A673 (cell line): Measurements from ENCODE around the gene MLEC. TPM values are rescaled to one million over a fixed set of nuclear protein-coding genes. Genes with fewer than 3 reads are reported as not detected.

Source experiments
- BruUV-seq: library from RNA; stranded (reverse); fragments of 400-500 nt; replicated peaks from 2 replicates; lab custom pipeline; 2021; lab: Mats Ljungman, UMichigan
- CTCF ChIA-PET: fragments of 300-600 bp; sonication (Branson Sonifier 250); formaldehyde crosslinking; loops from one replicate; lab custom pipeline; 2022; ENCODE audit warnings: antibody characterized with exemption; lab: Charles Lee
- POLR2A ChIA-PET: fragments of 300-600 bp; sonication (Branson Sonifier 250); formaldehyde crosslinking; loops from one replicate; lab custom pipeline; 2022; ENCODE audit warnings: antibody characterized with exemption; ENCODE audit not compliant: low non-redundant PET; lab: Charles Lee
- DNase-seq: peaks from one replicate; pipeline ENCODE4 v3.0.0-alpha.2; 2015; ENCODE audit warnings: low spot score
- H3K27ac ChIP-seq: fragments of 200-600 bp; sonication (generic); 2 replicates; pipeline ENCODE4 v1.5.1; 2016; ENCODE audit warnings: mixed run types, low read depth, mild to moderate bottlenecking, mixed read lengths, antibody characterized with exemption, low read length; ENCODE audit not compliant: poor library complexity, severe bottlenecking
- H3K27me3 ChIP-seq: fragments of 200-600 bp; sonication (generic); replicated peaks from 2 replicates; pipeline ENCODE4 v1.6.1; 2017; ENCODE audit warnings: mixed run types, low read depth, mild to moderate bottlenecking, mixed read lengths, antibody characterized with exemption, low read length; ENCODE audit not compliant: insufficient read depth, poor library complexity
- H3K36me3 ChIP-seq: fragments of 200-600 bp; sonication (generic); 2 replicates; pipeline ENCODE4 v1.6.1; 2016; ENCODE audit warnings: mixed run types, mild to moderate bottlenecking, mixed read lengths, antibody characterized with exemption, low read length; ENCODE audit not compliant: insufficient read depth, poor library complexity, severe bottlenecking
- H3K4me1 ChIP-seq: fragments of 200-600 bp; sonication (generic); 2 replicates; pipeline ENCODE4 v1.6.1; 2017; ENCODE audit warnings: mixed run types, mild to moderate bottlenecking, mixed read lengths, antibody characterized with exemption, low read length; ENCODE audit not compliant: insufficient read depth, poor library complexity, severe bottlenecking
- H3K4me3 ChIP-seq: fragments of 200-600 bp; sonication (generic); 2 replicates; pipeline ENCODE4 v1.5.1; 2016; ENCODE audit warnings: low read depth, mixed run types, mild to moderate bottlenecking, mixed read lengths, low read length; ENCODE audit not compliant: poor library complexity, severe bottlenecking
- H3K9me3 ChIP-seq: fragments of 200-600 bp; sonication (generic); 2 replicates; pipeline ENCODE4 v1.6.1; 2016; ENCODE audit warnings: mixed run types, low read depth, mild to moderate bottlenecking, mixed read lengths, antibody characterized with exemption, low read length; ENCODE audit not compliant: poor library complexity, severe bottlenecking
- CTCF ChIP-seq: fragments of 300-800, 200-600 bp; sonication (generic); conservative IDR thresholded peaks from 2 replicates; pipeline ENCODE4 v1.5.1; 2017; ENCODE audit warnings: low read depth, mild to moderate bottlenecking, antibody characterized with exemption, low read length, moderate library complexity, mixed read lengths
- EZH2 ChIP-seq: fragments of 200-600 bp; sonication (generic); IDR thresholded peaks from 2 replicates; pipeline ENCODE4 v1.6.1; 2017; ENCODE audit warnings: borderline replicate concordance, low read depth, mild to moderate bottlenecking, mixed read lengths, antibody characterized with exemption, low read length; ENCODE audit not compliant: poor library complexity, severe bottlenecking
- intact Hi-C: fragments of 100-400 bp; cut with micrococcal nuclease; formaldehyde crosslinking; loops from one replicate; pipeline ENCODE4 v1.10.0; 2022; ENCODE audit not compliant: unreplicated experiment
- total RNA-seq: library from RNA; stranded (reverse); gene quantifications from 2 replicates; pipeline ENCODE4 v1.2.3, GENCODE V29; 2021

MLEC gene
- total RNA-seq, 1 experiment from 2014 or later = 176 TPM

- no TSS peak for BruUV-seq
- POLR2A ChIA-PET = no interaction called here
- intact Hi-C loops = no loop called here
- H3K27me3 ChIP-seq = peaks cover 33% of the 10 kb centered on the region
- H3K9me3 ChIP-seq = no peaks in the 10 kb centered on the region
- peaks cover 7% of the 10 kb centered on the region for H3K4me1 ChIP-seq
- TF ChIP-seq CTCF (no peak), EZH2 (no peak)
- DNase-seq = no peak
- H3K36me3 ChIP-seq = no peaks in the 10 kb centered on the region
- CTCF ChIA-PET = no interaction called here
- no peak overlapping the region for H3K4me3 ChIP-seq
- no peak overlapping the region for H3K27ac ChIP-seq
These were observed 43.4 kb upstream of the MLEC start for GRCh38 chr12:120643574-120643973.

GRCh38 chr12:120646044-120646443, 40.9 kb upstream of the MLEC start:
- no peak for DNase-seq
- Histone ChIP-seq H3K9me3 (no peaks in the 10 kb centered on the region), H3K27ac (no peak overlapping the region), H3K4me3 (no peak overlapping the region), H3K36me3 (no peaks in the 10 kb centered on the region), H3K4me1 (peaks cover 22% of the 10 kb centered on the region), H3K27me3 (peaks cover 33% of the 10 kb centered on the region)
- CTCF ChIA-PET = no interaction called here
- intact Hi-C loops = loop anchor here (2.0 to 5.0 kb wide), 4 partner anchors 64 to 451 kb away; partner anchors contain the start of gene POP5
- POLR2A ChIA-PET = no interaction called here
- no TSS peak for BruUV-seq
- no peak for TF ChIP-seq CTCF
- no peak for TF ChIP-seq EZH2

GRCh38 chr12:120647375-120647755, 39.6 kb upstream of the MLEC start:
- POLR2A ChIA-PET = interaction anchor here (0.7 kb wide), 1 partner anchor 12 kb away, joined by 14 read pairs; no protein-coding TSS in a partner anchor

More at GRCh38 chr12:120647375-120647755, 39.6 kb upstream of the MLEC start:
- CTCF ChIA-PET = interaction anchor here (0.5 to 1.0 kb wide), 3 partner anchors 21 to 66 kb away, joined by 4 to 7 read pairs (median 5); partner anchors contain the start of gene POP5
- no peak for TF ChIP-seq EZH2
- TF ChIP-seq CTCF = no peak
- Histone ChIP-seq H3K27ac (no peak overlapping the region), H3K4me3 (no peak overlapping the region), H3K9me3 (no peaks in the 10 kb centered on the region), H3K36me3 (no peaks in the 10 kb centered on the region), H3K27me3 (peaks cover 21% of the 10 kb centered on the region), H3K4me1 (peaks cover 24% of the 10 kb centered on the region)
- no peak for DNase-seq
- BruUV-seq = no TSS peak
- intact Hi-C loops = loop anchor here (2.0 to 5.0 kb wide), 4 partner anchors 65 to 450 kb away; partner anchors contain the start of gene POP5
